ENCODE data around the gene KLRD1.
"Not testable (repeated sequence)": the region's sequence is repeated elsewhere in the genome, so short reads cannot be mapped to it uniquely, and the experiment has no call there.

GRCh38 chr12:10336196-10336595, 28.5 kb downstream of the KLRD1 start:
- TF ChIP-seq CTCF, POLR2A (IDR thresholded peaks at IDR 0.05): not testable (repeated sequence)

All from lower leg skin (tissue), 3 donors.